Measurements from ENCODE around the gene PNPLA8. TPM values are rescaled to one million over a fixed set of nuclear protein-coding genes. Genes with fewer than 3 reads are reported as not detected.

The PNPLA8 gene
- total and polyA plus RNA-seq, 2 donors (not counting 3 experiments of a cell fraction or from before 2014, with no cell fraction given) = 5.9 to 19.9 TPM

DNA sequence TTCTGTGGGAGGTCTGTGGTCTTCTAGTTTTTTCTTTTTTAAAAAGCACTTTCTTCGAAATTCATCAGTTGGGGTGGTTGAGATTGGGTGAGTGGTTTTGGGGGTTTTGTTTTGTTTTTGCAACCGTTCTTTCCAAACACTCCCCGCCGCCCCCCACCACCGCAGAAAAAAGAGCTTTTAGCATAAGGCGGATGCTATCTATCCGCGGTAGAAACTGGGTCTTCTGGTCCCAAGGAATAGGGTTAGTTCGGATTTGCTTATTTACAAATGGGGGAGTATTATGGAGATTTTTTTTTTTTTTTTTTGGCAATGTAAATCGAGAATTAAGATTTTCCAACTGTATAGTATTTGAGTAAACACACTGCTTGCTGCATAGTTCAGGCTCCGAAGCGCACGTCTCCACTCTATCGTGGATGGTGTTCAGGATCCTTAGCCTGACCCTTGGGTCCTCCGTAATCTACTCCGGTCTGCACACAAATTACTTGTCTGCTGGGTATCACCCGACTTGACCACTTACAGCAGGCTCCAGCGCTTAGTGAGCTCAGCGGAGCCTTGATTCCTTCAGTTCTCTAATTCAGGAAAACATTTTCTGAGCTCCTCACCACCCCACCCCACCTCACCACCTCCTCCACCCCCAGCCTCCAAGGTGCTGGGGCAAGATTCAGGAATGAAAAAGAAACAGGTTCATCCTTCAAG, 68.9 kb downstream of the PNPLA8 start:
- H3K9ac ChIP-seq (replicated peaks; ENCODE audit: extremely low read depth, insufficient read depth, low read length) = peak overlapping the region; percentile 37
- no peaks in the 10 kb centered on the region for H3K9me1 ChIP-seq (replicated peaks; ENCODE audit: control insufficient read depth, extremely low read depth, insufficient read depth, low read length)
- CTCF ChIA-PET = interaction anchor here (0.8 to 6.1 kb wide), 11 partner anchors 11 to 292 kb away, joined by 3 to 88 read pairs (median 5); no protein-coding TSS in a partner anchor
- H3K9me3 ChIP-seq (replicated peaks; ENCODE audit: control insufficient read depth, insufficient read depth, low read length) = no peaks in the 10 kb centered on the region
- H3K79me2 ChIP-seq (ENCODE audit: control insufficient read depth, insufficient read depth, low read length) = peaks cover 35% of the 10 kb centered on the region
- DNase-seq (ENCODE audit: low read depth, low spot score) (no peak), FAIRE-seq (no peak)
- peak overlapping the region; percentile 90 for H3K4me2 ChIP-seq (ENCODE audit: insufficient read depth, low read length)
- POLR2A ChIA-PET = interaction anchor here (0.9 kb wide), 1 partner anchor 69 kb away, joined by 3 read pairs; the partner anchor contains the start of gene PNPLA8
- H3K27ac ChIP-seq (ENCODE audit: insufficient read depth, low read depth, low read length) = no peak overlapping the region
- H3K36me3 ChIP-seq (ENCODE audit: control insufficient read depth in 2 of 2, extremely low read depth in 1 of 2, insufficient read depth in 2 of 2, low read length in 2 of 2) = no peaks in the 10 kb centered on the region
- intact Hi-C loops (cut with micrococcal nuclease) (loop anchor here (1.0 kb wide), 1 partner anchor 276 kb away; no protein-coding TSS in a partner anchor), dilution Hi-C loops (cut with MboI; ENCODE audit: extremely low pct_ligation_motif_present, low sequenced_read_pairs) (no loop called here)
- peak overlapping the region; percentile 45 for H2AFZ ChIP-seq (ENCODE audit: low read depth, low read length)
- peak overlapping the region; percentile 64 to 95 (median 65) for H3K4me3 ChIP-seq (replicated peaks in 1 of 3; ENCODE audit: insufficient read depth in 1 of 3, low read depth in 1 of 3, low read length in 3 of 3)
- H4K20me1 ChIP-seq (replicated peaks; ENCODE audit: control insufficient read depth, extremely low read depth, insufficient read depth, low read length) = no peaks in the 10 kb centered on the region
- H3K4me1 ChIP-seq (ENCODE audit: control insufficient read depth, extremely low read depth, insufficient read depth, low read length) = peaks cover 31% of the 10 kb centered on the region
- BruUV-seq (replicated peaks) = no TSS peak
- TF ChIP-seq EZH2 (IDR thresholded peaks at IDR 0.05; ENCODE audit: borderline replicate concordance, low read depth, low read length, severe bottlenecking) (no peak), GATA2 (IDR thresholded peaks at IDR 0.05; ENCODE audit: insufficient read depth, insufficient read length, low read depth, low read length) (no peak), POLR2AphosphoS5 (IDR thresholded peaks at IDR 0.05; ENCODE audit: insufficient read depth, low read depth, low read length) (no peak), FOS (IDR thresholded peaks at IDR 0.05; ENCODE audit: borderline replicate concordance, insufficient read depth, low read length) (no peak), MYC (IDR thresholded peaks at IDR 0.05; ENCODE audit: low read depth, low read length) (no peak)
- H3K27me3 ChIP-seq (ENCODE audit: control insufficient read depth in 2 of 2, insufficient read depth in 2 of 2, low read length in 2 of 2) = no peaks in the 10 kb centered on the region

Measured in endothelial cell of umbilical vein (primary cell).